H1 (cell line): Measurements from ENCODE around the gene PPP1R3E. TPM values are rescaled to one million over a fixed set of nuclear protein-coding genes. Genes with fewer than 3 reads are reported as not detected.

ENCODE experiments used
- CTCF ChIA-PET: fragments of 300-600 bp; sonication (Branson Sonifier 250); formaldehyde crosslinking; loops from one replicate; lab custom pipeline; 2021; ENCODE audit not compliant: partially characterized antibody; lab: Charles Lee
- POLR2A ChIA-PET: fragments of 300-600 bp; sonication (Branson Sonifier 250); formaldehyde crosslinking; loops from one replicate; lab custom pipeline; 2021; ENCODE audit warnings: inconsistent platforms; ENCODE audit not compliant: partially characterized antibody; lab: Charles Lee
- DNase-seq, 2 experiments: peaks; one replicate each; pipeline versions ENCODE4 v3.0.0 to v3.0.0-alpha.2; 2010 to 2022; ENCODE audit warnings: low spot score in 2 of 2, low read depth in 1 of 2, mixed read lengths in 1 of 2
- FAIRE-seq: peaks from 2 replicates; lab custom pipeline; 2011; peaks lifted over from hg19 to GRCh38; lab: Jason Lieb, UNC
- H2AFZ ChIP-seq: 2 replicates; pipeline ENCODE4 v1.8.1; 2012; ENCODE audit warnings: low read length, inconsistent platforms
- H2AK5ac ChIP-seq: 2 replicates; pipeline ENCODE4 v1.6.1; 2013; ENCODE audit warnings: low read depth, low read length
- H2BK120ac ChIP-seq: replicated peaks from 2 replicates; pipeline ENCODE3; 2013; ENCODE audit warnings: low read depth, low read length, inconsistent platforms
- H2BK12ac ChIP-seq: 2 replicates; pipeline ENCODE4 v1.6.1; 2013; ENCODE audit warnings: low read depth, low read length
- H2BK15ac ChIP-seq: 2 replicates; pipeline ENCODE4 v1.6.1; 2013; ENCODE audit warnings: low read length
- H2BK20ac ChIP-seq: 2 replicates; pipeline ENCODE4 v1.6.1; 2013; ENCODE audit warnings: low read length
- H2BK5ac ChIP-seq: 2 replicates; pipeline ENCODE4 v1.6.1; 2013; ENCODE audit warnings: low read depth, low read length
- H3K14ac ChIP-seq: 2 replicates; pipeline ENCODE4 v1.6.1; 2013; ENCODE audit warnings: inconsistent platforms; ENCODE audit not compliant: insufficient read length
- H3K18ac ChIP-seq: 2 replicates; pipeline ENCODE4 v1.6.1; 2013; ENCODE audit warnings: low read length; ENCODE audit errors: extremely low read depth
- H3K23ac ChIP-seq: 2 replicates; pipeline ENCODE4 v1.6.1; 2013; ENCODE audit warnings: inconsistent platforms; ENCODE audit not compliant: insufficient read length
- H3K23me2 ChIP-seq: 2 replicates; pipeline ENCODE4 v1.6.1; 2013; ENCODE audit warnings: low read depth, low read length
- H3K27ac ChIP-seq: 2 replicates; pipeline ENCODE4 v1.6.1; 2011; ENCODE audit warnings: low read depth, low read length, inconsistent platforms
- H3K27me3 ChIP-seq, 4 experiments: replicated peaks in 1 of 4; 1 replicate in 1 of 4; 2 replicates in 3 of 4; pipeline versions ENCODE4 v1.6.1 to v1.8.1; 2011 to 2013; ENCODE audit warnings: low read length in 3 of 4, mild to moderate bottlenecking in 3 of 4, inconsistent platforms in 2 of 4, mixed read lengths in 2 of 4, moderate library complexity in 1 of 4; ENCODE audit not compliant: control insufficient read depth in 3 of 4, insufficient read depth in 3 of 4; ENCODE audit errors: extremely low read depth in 1 of 4
- H3K36me3 ChIP-seq, 4 experiments: 2 replicates each; pipeline versions ENCODE4 v1.6.1 to v1.8.1; 2011 to 2013; ENCODE audit warnings: mild to moderate bottlenecking in 4 of 4, low read length in 3 of 4, moderate library complexity in 2 of 4, control low read depth in 1 of 4, inconsistent platforms in 1 of 4; ENCODE audit not compliant: insufficient read depth in 4 of 4, control insufficient read depth in 2 of 4
- H3K4ac ChIP-seq: replicated peaks from 2 replicates; pipeline ENCODE3; 2013; ENCODE audit warnings: low read length, low read depth, mixed read lengths, inconsistent platforms; ENCODE audit not compliant: insufficient read length
- H3K4me1 ChIP-seq, 4 experiments: replicated peaks in 1 of 4; 1 replicate in 1 of 4; 2 replicates in 3 of 4; pipeline versions ENCODE4 v1.6.1 to v1.8.1; 2011 to 2013; ENCODE audit warnings: low read length in 3 of 4, inconsistent platforms in 2 of 4, mixed read lengths in 1 of 4; ENCODE audit not compliant: insufficient read depth in 4 of 4, control insufficient read depth in 3 of 4
- H3K4me2 ChIP-seq, 2 experiments: 2 replicates each; pipeline versions ENCODE4 v1.6.1 to v1.8.1; 2011 to 2013; ENCODE audit warnings: low read depth in 2 of 2, low read length in 2 of 2, control low read depth in 1 of 2, inconsistent platforms in 1 of 2, mild to moderate bottlenecking in 1 of 2; ENCODE audit not compliant: insufficient read depth in 1 of 2
- H3K4me3 ChIP-seq, 4 experiments: fragments of 200-600, 300-600 bp in 1 of 4; sonication (generic), shearing (Covaris generic), sonication (Bioruptor Twin) in 1 of 4; 2 replicates each; pipeline versions ENCODE4 v1.5.1 to v1.8.1; 2011 to 2016; ENCODE audit warnings: low read length in 4 of 4, low read depth in 3 of 4, control low read depth in 2 of 4, inconsistent platforms in 2 of 4, mild to moderate bottlenecking in 2 of 4, mixed read lengths in 1 of 4, moderate library complexity in 1 of 4; ENCODE audit not compliant: insufficient read depth in 2 of 4; ENCODE audit errors: extremely low read depth in 1 of 4
- H3K56ac ChIP-seq: replicated peaks from 2 replicates; pipeline ENCODE3; 2013; ENCODE audit warnings: low read depth, mild to moderate bottlenecking, mixed read lengths, low read length, inconsistent platforms; ENCODE audit not compliant: insufficient read length
- H3K79me1 ChIP-seq: 2 replicates; pipeline ENCODE4 v1.6.1; 2013; ENCODE audit warnings: low read depth, low read length, control low read depth
- H3K79me2 ChIP-seq, 2 experiments: 2 replicates each; pipeline versions ENCODE4 v1.6.1 to v1.8.1; 2012 to 2013; ENCODE audit warnings: low read length in 2 of 2, mild to moderate bottlenecking in 2 of 2, inconsistent platforms in 1 of 2; ENCODE audit not compliant: insufficient read depth in 2 of 2, control insufficient read depth in 1 of 2
- H3K9ac ChIP-seq, 4 experiments: replicated peaks in 1 of 4; 1 replicate in 1 of 4; 2 replicates in 3 of 4; pipeline versions ENCODE4 v1.6.1 to v1.8.1; 2011 to 2013; ENCODE audit warnings: low read depth in 3 of 4, low read length in 3 of 4, control low read depth in 2 of 4, mild to moderate bottlenecking in 2 of 4, moderate library complexity in 2 of 4, inconsistent platforms in 1 of 4; ENCODE audit errors: extremely low read depth in 1 of 4
- H3K9me3 ChIP-seq, 2 experiments: 2 replicates each; pipeline versions ENCODE4 v1.6.1 to v1.8.1; 2012 to 2013; ENCODE audit warnings: mild to moderate bottlenecking in 2 of 2, moderate library complexity in 2 of 2, control low read depth in 1 of 2, inconsistent platforms in 1 of 2, low read depth in 1 of 2, low read length in 1 of 2, mixed read lengths in 1 of 2; ENCODE audit not compliant: insufficient read depth in 2 of 2
- H4K20me1 ChIP-seq, 2 experiments: replicated peaks in 1 of 2; 2 replicates each; pipeline versions ENCODE3 to v1.8.1; 2011 to 2013; ENCODE audit warnings: inconsistent platforms in 2 of 2, low read length in 2 of 2, mild to moderate bottlenecking in 1 of 2; ENCODE audit not compliant: insufficient read depth in 2 of 2, control insufficient read depth in 1 of 2
- H4K5ac ChIP-seq: 2 replicates; pipeline ENCODE4 v1.6.1; 2013; ENCODE audit warnings: low read length, low read depth, mixed read lengths, inconsistent platforms; ENCODE audit not compliant: insufficient read length
- H4K8ac ChIP-seq: 2 replicates; pipeline ENCODE4 v1.8.0; 2013; ENCODE audit warnings: mild to moderate bottlenecking, moderate library complexity, low read length, inconsistent platforms; ENCODE audit not compliant: insufficient read depth; ENCODE audit errors: extremely low read depth
- H4K91ac ChIP-seq: replicated peaks from 2 replicates; pipeline ENCODE3; 2013; ENCODE audit warnings: low read length, mixed read lengths, inconsistent platforms; ENCODE audit not compliant: insufficient read length
- CEBPB ChIP-seq: IDR thresholded peaks from 2 replicates; pipeline ENCODE4 v1.6.1; 2012; ENCODE audit warnings: low read depth, low read length
- FOSL1 ChIP-seq: IDR thresholded peaks from 2 replicates; pipeline ENCODE4 v1.6.1; 2011; ENCODE audit warnings: mild to moderate bottlenecking, low read depth, low read length, moderate library complexity; ENCODE audit not compliant: insufficient read depth
- WGBS, 2 experiments: shearing (Covaris generic) in 1 of 2; methylation state at CpG; one replicate each; pipeline versions ENCODE4 v1.1.6 to v1.1.7; 2013 to 2015; ENCODE audit warnings: low lambda C conversion rate in 2 of 2, mixed read lengths in 2 of 2, inconsistent platforms in 1 of 2, low coverage in 1 of 2, missing lambda C conversion rate in 1 of 2; ENCODE audit not compliant: insufficient replicate concordance in 2 of 2, insufficient coverage in 1 of 2, insufficient read length in 1 of 2; ENCODE audit errors: extremely low coverage in 1 of 2, missing lambda C conversion rate in 1 of 2; 5-methylcytosine and 5-hydroxymethylcytosine counted together
- polyA plus RNA-seq, 7 experiments: library from polyadenylated mRNA; depleted of rRNA in 3 of 7; stranded (reverse) in 5 of 7; unstranded in 2 of 7; fragments of >200 nt in 5 of 7; fragments of 200-250 nt in 2 of 7; gene quantifications; 1 replicate in 5 of 7; 2 replicates in 1 of 7; 4 replicates in 1 of 7; pipeline versions ENCODE4 v1.2.1 to v1.2.3, GENCODE V29; 2011 to 2013; ENCODE audit warnings: missing spikeins in 2 of 7, mixed read lengths in 2 of 7
- total RNA-seq: library from RNA; stranded (reverse); fragmentation: NEBNext Ultra II Directional; extraction: Animal tissue kit (Norgen Biotek cat#: 25700); gene quantifications from 2 replicates; pipeline ENCODE4 v1.2.1, GENCODE V29; 2021

PPP1R3E gene
- total and polyA plus RNA-seq, 2 of the 8 experiments (the other 6 are each of a cell fraction or from before 2014, with no cell fraction given) = 4.4 to 4.7 TPM

- no peak for FAIRE-seq
These were observed 45.6 kb upstream of the PPP1R3E start for GRCh38 chr14:23348297-23348655.

More at GRCh38 chr14:23348297-23348655, 45.6 kb upstream of the PPP1R3E start:
- no peak overlapping the region for H3K9ac ChIP-seq
- H4K20me1 ChIP-seq = peaks cover 0 to 3% of the 10 kb centered on the region in 2 experiments
- H2BK120ac ChIP-seq = no peak overlapping the region
- no peak overlapping the region for H2AFZ ChIP-seq
- no peak overlapping the region for H2BK12ac ChIP-seq
- H3K4ac ChIP-seq = no peak overlapping the region
- no peak overlapping the region for H4K8ac ChIP-seq
- no peaks in the 10 kb centered on the region for H3K36me3 ChIP-seq
- 86% methylated on average over 6 of the region's 6 CpGs; no CpG with 5 or more reads in 1 of the 2 experiments for WGBS, 2 experiments
- no peak overlapping the region for H2BK15ac ChIP-seq
- H4K91ac ChIP-seq = no peak overlapping the region
- H3K27ac ChIP-seq = no peak overlapping the region
- H2BK20ac ChIP-seq = no peak overlapping the region
- no peak overlapping the region for H2AK5ac ChIP-seq
- H2BK5ac ChIP-seq = no peak overlapping the region
- H3K4me3 ChIP-seq = no peak overlapping the region
- H3K4me1 ChIP-seq = peaks cover 1 to 7% (median 2%) of the 10 kb centered on the region in 4 experiments
- H3K79me2 ChIP-seq = no peaks in the 10 kb centered on the region
- H3K23me2 ChIP-seq = peaks cover 10% of the 10 kb centered on the region
- no peak overlapping the region for H3K56ac ChIP-seq
- H4K5ac ChIP-seq = no peak overlapping the region
- peaks cover 0 to 11% (median 4%) of the 10 kb centered on the region in 4 experiments; a peak in 6 of 7 replicates for H3K27me3 ChIP-seq
- ChIA-PET CTCF (interaction anchor here (1.0 to 5.9 kb wide), 5 partner anchors 9 to 35 kb away, joined by 3 to 69 read pairs (median 5); no protein-coding TSS in a partner anchor), POLR2A (interaction anchor here (1.6 to 3.7 kb wide), 2 partner anchors 12 to 27 kb away, joined by 6 to 25 read pairs; partner anchors contain the start of gene PABPN1)
- TF ChIP-seq FOSL1 = no peak
- no peak for TF ChIP-seq CEBPB
- no peaks in the 10 kb centered on the region for H3K9me3 ChIP-seq
- H3K79me1 ChIP-seq = no peaks in the 10 kb centered on the region
- H3K14ac ChIP-seq = no peak overlapping the region
- H3K18ac ChIP-seq = no peak overlapping the region
- no peak overlapping the region for H3K23ac ChIP-seq
- no peak for DNase-seq
- H3K4me2 ChIP-seq = no peak overlapping the region
